ENCODE data around the gene THAP10.
"Not testable (repeated sequence)": the region's sequence is repeated elsewhere in the genome, so short reads cannot be mapped to it uniquely, and the experiment has no call there.

THAP10 gene

DNA sequence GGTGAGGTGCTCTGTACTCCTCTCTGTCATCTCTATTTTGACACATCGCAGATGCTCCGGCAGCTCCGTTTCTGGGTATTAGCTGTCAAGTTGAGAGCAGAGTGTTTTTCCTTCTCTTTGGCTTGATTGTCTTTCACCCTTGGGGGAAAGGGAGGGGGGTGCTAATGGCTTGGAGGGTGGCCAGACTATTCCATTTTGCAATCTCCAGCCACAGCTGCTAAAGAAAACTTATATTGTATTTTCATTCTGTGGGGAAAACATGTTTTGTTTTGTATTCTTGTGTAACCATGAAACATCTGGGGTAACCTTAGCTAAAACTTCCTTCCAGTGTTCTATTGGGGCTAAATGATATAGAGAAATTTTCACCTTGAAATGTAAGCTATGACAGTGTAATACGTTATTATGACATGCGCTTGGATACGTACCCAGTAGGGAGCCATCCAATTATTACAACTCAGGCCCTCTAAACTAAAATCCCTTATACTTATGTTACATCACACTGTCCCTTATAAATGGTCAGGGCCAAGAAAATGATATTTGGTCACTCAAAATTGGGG lies 24.2 kb downstream of the THAP10 start:
- Mint-ChIP-seq H3K9me3 (no peaks in the 10 kb centered on the region), H3K27me3 (ENCODE audit: low read depth) (peaks cover 3% of the 10 kb centered on the region), H3K4me3 (no peak overlapping the region), H3K36me3 (ENCODE audit: low read depth) (no peaks in the 10 kb centered on the region), H3K27ac (no peak overlapping the region), H3K4me1 (ENCODE audit: low read depth) (no peaks in the 10 kb centered on the region)

DNA sequence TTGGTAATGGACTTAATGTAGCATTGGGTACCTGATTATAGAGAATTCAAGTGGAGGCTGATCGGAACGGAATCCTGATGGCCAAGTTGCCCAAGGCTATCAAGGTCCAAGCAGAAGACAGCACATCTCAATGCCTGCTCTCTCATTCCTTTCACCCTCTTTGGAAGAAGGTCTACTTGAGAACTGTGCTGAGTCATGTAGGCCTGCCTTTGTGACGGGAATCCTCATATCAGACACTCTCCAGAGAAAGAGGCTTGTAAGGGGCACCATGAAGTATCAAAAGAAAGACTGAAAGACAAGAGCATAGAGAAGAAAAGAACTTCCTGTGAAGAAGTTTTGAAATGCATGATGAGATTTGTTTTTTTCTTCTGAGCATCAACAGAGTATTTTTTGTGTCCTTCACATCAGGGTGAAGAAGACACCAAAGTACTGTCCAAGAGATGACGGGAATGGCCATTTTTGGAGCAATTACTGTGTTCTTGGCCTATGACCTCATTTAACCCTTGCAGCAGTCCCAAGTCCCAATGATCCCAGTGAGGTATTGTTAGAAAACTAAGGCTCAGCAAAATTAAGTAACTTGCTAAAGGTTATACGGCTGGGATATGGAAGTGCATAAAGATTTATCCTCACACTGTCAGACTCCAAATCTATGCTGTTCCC lies 25.1 kb downstream of the THAP10 start:
- no peaks in the 10 kb centered on the region for H3K4me1 Mint-ChIP-seq (ENCODE audit: low read depth)
- H3K36me3 Mint-ChIP-seq (ENCODE audit: low read depth) = no peaks in the 10 kb centered on the region
- peaks cover 3% of the 10 kb centered on the region for H3K27me3 Mint-ChIP-seq (ENCODE audit: low read depth)
- no peak overlapping the region for H3K27ac Mint-ChIP-seq
- no peak overlapping the region for H3K4me3 Mint-ChIP-seq
- H3K9me3 Mint-ChIP-seq = no peaks in the 10 kb centered on the region

DNA sequence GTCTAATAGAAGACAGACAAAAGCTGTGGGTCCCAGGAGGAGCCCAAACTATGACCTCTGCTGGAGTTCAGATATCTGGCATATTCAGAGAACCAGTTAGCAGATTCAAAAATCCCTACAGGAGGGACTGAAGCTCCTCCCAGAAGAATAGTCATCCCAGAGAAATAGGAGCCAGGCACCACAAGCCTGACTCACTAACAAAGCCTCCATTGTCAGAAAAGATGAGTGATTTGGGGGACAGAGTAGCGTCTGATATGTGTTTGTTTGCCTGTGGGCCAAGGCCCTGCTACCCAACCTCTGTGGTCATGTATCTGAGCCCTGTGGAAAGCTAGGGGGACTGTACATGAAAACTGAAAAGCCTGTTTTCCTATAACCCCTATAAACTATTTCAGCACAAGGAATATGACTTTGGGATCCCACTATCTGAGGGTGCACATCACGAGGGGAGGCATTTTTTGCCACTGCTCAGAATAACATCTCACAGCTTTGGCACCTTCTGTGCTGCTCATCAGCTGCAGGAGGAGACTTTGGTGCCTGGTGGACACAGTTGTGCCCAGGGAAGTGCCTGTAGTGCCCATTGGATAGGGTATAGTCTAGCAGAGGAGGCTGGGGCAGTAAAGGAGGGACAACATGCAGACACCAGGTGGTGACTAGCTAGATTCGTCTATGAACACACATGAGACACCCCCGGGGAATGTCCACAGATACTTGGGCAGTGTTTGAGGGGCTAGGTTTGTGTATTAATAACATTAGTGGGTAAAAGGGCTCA lies 28.6 kb downstream of the THAP10 start:
- Mint-ChIP-seq H3K4me3 (no peak overlapping the region), H3K4me1 (ENCODE audit: low read depth) (no peaks in the 10 kb centered on the region), H3K27ac (no peak overlapping the region), H3K27me3 (ENCODE audit: low read depth) (peaks cover 3% of the 10 kb centered on the region), H3K36me3 (ENCODE audit: low read depth) (no peaks in the 10 kb centered on the region), H3K9me3 (no peaks in the 10 kb centered on the region)

DNA sequence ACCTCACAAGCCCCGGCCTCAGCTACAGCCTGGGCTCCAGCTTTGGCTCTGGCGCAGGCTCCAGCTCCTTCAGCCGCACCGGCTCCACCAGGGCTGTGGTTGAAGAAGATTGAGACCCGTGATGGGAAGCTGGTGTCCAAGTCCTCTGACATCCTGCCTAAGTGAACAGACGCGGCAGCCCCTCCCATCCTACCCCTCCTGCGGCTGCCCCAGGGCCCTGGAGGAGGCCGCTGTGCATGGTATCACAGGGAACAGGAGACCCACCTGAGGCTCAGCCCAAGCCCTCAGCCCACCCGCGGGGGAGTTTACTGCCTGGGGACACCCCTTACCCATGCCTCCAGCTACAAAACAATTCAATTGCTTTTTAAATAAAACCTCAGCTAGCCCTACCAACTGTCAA lies 32.2 kb downstream of the THAP10 start:
- H3K36me3 Mint-ChIP-seq (ENCODE audit: low read depth) = no peaks in the 10 kb centered on the region
- no peaks in the 10 kb centered on the region for H3K4me1 Mint-ChIP-seq (ENCODE audit: low read depth)
- H3K9me3 Mint-ChIP-seq = no peaks in the 10 kb centered on the region
- no peak overlapping the region for H3K4me3 Mint-ChIP-seq
- peaks cover 12% of the 10 kb centered on the region for H3K27me3 Mint-ChIP-seq (ENCODE audit: low read depth)
- no peak overlapping the region for H3K27ac Mint-ChIP-seq

DNA sequence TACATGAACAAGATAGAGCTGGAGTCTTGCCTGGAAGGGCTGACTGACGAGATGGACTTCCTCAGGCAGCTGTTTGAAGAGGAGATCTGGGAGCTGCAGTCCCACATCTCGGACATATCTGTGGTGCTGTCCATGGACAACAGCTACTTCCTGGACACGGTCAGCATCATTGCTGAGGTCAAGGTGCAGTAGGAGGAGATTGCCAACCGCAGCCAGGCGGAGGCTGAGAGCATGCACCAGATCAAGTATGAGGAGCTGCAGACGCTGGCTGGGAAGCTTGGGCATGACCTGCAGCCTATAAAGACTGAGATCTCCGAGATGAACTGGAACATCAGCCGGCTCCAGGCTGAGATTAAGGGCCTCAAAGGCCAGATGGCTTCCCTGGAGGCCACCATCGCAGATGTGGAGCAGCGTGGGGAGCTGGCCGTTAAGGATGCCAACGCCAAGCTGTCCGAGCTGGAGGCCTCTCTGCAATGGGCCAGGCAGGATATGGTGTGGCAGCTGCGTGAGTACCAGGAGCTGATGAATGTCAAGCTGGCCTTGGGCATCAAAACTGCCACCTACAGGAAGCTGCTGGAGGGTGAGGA lies 32.8 kb downstream of the THAP10 start:
- Mint-ChIP-seq H3K9me3 (no peaks in the 10 kb centered on the region), H3K27ac (no peak overlapping the region), H3K27me3 (ENCODE audit: low read depth) (peaks cover 17% of the 10 kb centered on the region), H3K4me1 (ENCODE audit: low read depth) (peaks cover 2% of the 10 kb centered on the region), H3K4me3 (no peak overlapping the region), H3K36me3 (ENCODE audit: low read depth) (no peaks in the 10 kb centered on the region)

DNA sequence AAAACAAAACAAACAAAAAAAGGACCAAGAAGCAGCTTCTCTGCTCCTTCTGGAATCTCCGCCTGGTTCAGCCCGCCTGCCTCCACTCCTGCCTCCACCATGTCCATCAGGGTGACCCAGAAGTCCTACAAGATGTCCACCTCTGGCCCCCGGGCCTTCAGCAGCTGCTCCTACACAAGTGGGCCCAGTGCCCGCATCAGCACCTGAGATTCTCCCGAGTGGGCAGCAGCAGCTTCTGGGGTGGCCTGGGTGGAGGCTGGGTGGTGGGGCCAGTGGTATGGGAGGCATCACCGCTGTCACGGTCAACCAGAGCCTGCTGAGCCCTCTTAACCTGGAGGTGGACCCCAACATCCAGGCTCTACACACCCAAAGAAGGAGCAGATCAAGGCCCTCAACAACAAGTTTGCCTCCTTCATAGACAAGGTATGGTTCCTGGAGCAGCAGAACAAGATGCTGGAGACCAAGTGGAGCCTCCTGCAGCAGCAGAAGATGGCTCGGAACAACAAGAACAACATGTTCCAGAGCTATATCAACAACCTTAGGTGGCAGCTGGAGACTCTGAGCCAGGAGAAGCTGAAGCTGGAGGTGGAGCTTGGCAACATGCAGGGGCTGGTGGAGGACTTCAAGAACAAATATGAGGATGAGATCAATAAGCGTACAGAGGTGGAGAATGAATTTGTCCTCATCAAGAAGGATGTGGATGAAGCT lies 33.5 kb downstream of the THAP10 start:
- peaks cover 19% of the 10 kb centered on the region for H3K27me3 Mint-ChIP-seq (ENCODE audit: low read depth)
- H3K27ac Mint-ChIP-seq; H3K4me1 Mint-ChIP-seq (ENCODE audit: low read depth); H3K9me3 Mint-ChIP-seq; H3K36me3 Mint-ChIP-seq (ENCODE audit: low read depth); H3K4me3 Mint-ChIP-seq: not testable (repeated sequence)

DNA sequence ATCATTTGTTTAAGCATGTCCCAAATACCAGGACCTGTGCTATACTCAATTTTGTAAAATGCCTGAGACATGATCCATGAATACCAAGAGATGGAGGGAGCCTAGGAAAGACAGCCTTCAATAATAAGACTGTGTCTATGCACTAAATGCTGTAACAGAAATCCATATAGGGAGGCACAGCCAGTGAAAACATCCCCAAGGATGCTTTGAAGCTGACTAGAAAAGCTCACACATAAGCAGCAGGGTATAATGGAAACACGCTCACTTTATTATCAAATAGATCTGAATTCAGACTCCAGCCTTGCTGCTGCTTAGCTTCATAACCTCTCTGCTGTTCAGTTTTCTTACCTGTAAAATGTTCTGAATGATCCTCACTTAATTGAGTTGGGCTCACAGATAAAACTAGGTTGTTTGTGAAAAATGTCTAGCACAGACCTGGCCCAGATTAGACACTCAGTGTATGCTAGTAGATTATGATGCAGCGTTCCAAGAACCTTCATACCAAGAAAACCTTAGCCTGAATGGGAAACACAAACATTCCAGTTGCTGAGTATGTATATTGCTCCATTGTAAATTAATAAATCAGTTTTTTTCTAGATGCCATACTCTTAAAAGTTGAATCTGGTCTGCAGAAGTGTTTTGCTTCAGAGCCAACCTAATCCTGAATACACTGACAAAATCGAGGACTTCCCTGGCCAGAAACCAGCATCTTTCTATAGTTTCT lies 34.5 kb downstream of the THAP10 start:
- Mint-ChIP-seq H3K4me3 (no peak overlapping the region), H3K9me3 (no peaks in the 10 kb centered on the region), H3K36me3 (ENCODE audit: low read depth) (no peaks in the 10 kb centered on the region), H3K27me3 (ENCODE audit: low read depth) (peaks cover 26% of the 10 kb centered on the region), H3K4me1 (ENCODE audit: low read depth) (peaks cover 2% of the 10 kb centered on the region), H3K27ac (no peak overlapping the region)

DNA sequence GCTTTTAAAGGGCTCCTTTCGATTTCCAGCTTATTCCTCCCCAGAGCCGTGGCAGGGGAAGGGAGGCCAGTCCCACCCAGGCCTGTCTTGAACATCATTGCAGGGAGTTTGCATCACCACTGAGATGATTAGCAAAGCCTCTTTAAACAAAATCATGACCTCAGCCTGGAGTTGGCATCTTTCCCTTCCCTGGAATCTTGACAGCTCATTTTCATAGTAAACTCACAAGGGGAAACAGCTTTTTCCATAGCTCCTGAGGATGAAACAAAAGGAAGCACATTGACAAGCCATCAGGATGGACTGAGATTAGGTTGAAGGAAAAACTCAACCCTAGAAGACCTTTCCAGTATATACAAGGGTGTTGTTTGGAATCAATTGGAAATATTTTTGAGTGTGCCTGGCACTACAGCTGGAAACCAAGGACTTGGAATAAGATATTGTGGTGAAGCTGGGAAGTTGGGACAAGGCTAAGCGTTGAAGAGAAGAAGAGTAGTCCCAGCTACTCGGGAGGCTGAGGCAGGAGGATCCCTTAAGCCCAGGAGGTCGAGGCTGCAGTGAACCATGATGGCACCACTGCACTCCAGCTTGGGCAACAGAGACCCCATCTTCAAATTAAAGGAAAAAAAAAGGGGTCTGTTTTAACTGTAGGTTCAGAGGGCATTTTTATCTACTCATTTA lies 35.2 kb downstream of the THAP10 start:
- Mint-ChIP-seq H3K27me3 (ENCODE audit: low read depth) (peaks cover 33% of the 10 kb centered on the region), H3K27ac (no peak overlapping the region), H3K9me3 (no peaks in the 10 kb centered on the region), H3K36me3 (ENCODE audit: low read depth) (no peaks in the 10 kb centered on the region), H3K4me3 (no peak overlapping the region), H3K4me1 (ENCODE audit: low read depth) (peaks cover 2% of the 10 kb centered on the region)

DNA sequence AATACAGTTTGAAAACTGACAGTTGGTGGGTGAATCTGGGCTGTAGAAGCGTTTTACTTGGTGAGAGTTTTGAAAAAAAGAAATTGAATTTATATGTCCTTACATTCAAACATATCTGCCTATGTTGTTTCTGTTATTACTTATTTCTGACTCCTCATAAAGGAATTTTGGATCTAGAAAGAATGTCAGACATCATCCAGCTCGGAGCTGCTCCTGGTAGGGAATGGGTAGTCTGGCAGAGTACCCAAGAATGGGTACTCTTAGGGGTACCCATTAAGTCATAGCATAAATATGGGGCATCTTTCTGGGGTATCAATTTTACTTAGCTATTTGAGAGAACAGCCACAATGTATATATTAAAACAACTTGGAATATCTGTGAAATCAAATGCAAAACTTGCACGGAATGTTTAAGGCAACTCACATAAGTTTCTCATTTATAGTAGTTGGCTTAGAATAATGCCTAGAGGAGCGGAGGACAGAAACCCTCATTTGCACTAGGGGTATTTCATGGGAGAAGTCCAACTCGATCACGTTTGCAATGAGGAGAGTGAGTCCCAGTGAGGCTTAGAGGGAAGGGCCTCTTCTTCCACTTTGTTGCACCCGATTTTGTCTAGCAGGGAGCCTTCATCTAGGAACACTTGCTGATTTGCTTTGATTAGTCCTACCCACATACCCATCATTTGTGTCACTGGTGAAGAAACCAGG lies 35.9 kb downstream of the THAP10 start:
- Mint-ChIP-seq H3K9me3 (no peaks in the 10 kb centered on the region), H3K36me3 (ENCODE audit: low read depth) (no peaks in the 10 kb centered on the region), H3K27ac (no peak overlapping the region), H3K4me1 (ENCODE audit: low read depth) (peaks cover 2% of the 10 kb centered on the region), H3K27me3 (ENCODE audit: low read depth) (peaks cover 40% of the 10 kb centered on the region), H3K4me3 (no peak overlapping the region)

DNA sequence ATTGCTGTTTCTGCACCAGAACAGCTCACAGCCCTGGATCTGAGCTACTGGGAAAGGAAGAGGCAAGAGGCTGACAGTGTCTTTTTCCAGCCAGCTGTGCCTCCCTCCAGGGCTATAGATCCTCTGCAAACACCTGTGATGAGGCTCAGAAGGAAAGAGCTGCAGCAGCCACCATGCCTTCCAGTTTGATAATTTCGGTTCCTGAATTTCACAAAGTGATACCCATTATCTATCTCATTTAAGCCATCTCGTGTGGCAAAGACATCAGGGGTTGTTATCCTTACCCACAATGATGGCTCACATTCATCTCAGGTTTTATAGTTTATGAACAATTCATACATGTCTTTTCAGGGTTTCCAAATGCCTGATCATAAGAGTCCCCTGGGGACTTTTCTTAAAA lies 36.5 kb downstream of the THAP10 start:
- Mint-ChIP-seq H3K36me3 (ENCODE audit: low read depth) (no peaks in the 10 kb centered on the region), H3K4me1 (ENCODE audit: low read depth) (peaks cover 2% of the 10 kb centered on the region), H3K9me3 (no peaks in the 10 kb centered on the region), H3K27me3 (ENCODE audit: low read depth) (peaks cover 46% of the 10 kb centered on the region), H3K4me3 (no peak overlapping the region), H3K27ac (no peak overlapping the region)

DNA sequence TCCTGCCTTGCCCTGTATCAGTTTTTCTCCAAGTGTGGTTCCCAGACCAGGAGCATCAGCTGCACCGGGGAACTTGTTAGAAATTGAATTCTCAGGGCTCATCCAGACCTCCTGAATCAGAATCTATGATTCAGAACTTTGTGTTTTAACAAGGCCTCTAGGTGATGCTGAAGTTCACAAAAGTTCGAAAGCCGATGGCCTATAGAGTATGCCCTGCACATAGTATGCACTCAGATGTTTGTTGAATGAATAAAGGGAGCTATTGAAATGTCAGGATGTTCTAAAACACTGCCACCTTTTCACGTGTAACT lies 37.6 kb downstream of the THAP10 start:
- Mint-ChIP-seq H3K27me3 (ENCODE audit: low read depth) (peaks cover 56% of the 10 kb centered on the region), H3K27ac (no peak overlapping the region), H3K4me1 (ENCODE audit: low read depth) (peaks cover 2% of the 10 kb centered on the region), H3K9me3 (no peaks in the 10 kb centered on the region), H3K4me3 (peak overlapping the region; percentile 68), H3K36me3 (ENCODE audit: low read depth) (no peaks in the 10 kb centered on the region)

DNA sequence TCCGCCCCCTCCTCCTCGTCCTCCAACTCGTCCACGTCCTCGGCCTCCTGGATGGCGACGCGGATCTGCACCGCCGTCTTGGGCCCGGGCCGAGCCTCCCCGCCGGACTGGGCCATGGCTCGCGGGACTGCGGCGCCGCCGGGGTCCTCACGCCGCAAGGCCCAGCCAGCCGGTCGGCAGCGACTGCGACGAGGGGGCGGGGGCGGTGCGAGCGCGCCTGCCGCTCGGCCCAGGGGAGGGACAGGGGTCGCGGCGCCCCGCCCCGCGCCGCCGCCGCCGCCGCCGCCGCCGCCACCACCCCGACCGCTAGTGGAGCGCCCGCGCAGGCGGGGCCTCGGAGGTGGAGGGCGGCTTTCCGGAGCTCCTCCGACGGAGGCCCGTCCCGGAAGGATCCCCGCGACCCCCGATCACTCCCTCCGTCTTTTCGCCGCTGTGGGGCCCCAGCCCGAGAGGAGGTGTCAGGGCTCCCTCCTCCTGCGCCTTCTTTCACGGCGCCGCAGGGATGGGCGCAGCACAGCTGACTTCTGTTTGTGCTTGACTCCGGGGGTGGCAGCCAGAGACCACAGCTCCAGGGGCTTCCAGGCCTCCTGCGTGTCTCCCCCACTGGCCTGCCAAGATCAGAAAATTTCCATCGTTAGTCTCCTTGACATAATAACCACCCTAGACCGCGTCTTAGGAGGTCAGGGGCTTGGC lies 38.1 kb downstream of the THAP10 start, which contains the start of gene LARP6:
LARP6 (minus strand) TSS at position 185 of the 693 bp plus-strand sequence; CDS start at position 116, 69 bp downstream.
- Mint-ChIP-seq H3K9me3 (no peaks in the 10 kb centered on the region), H3K4me3 (peak within 1 kb of the TSS; percentile 68), H3K27ac (no peak within 1 kb of the TSS), H3K36me3 (ENCODE audit: low read depth) (no peaks in the 10 kb centered on the region), H3K4me1 (ENCODE audit: low read depth) (peaks cover 2% of the 10 kb centered on the region), H3K27me3 (ENCODE audit: low read depth) (peaks cover 60% of the 10 kb centered on the region)
